ENCODE results near the gene LRIG1.

The LRIG1 gene

DNA sequence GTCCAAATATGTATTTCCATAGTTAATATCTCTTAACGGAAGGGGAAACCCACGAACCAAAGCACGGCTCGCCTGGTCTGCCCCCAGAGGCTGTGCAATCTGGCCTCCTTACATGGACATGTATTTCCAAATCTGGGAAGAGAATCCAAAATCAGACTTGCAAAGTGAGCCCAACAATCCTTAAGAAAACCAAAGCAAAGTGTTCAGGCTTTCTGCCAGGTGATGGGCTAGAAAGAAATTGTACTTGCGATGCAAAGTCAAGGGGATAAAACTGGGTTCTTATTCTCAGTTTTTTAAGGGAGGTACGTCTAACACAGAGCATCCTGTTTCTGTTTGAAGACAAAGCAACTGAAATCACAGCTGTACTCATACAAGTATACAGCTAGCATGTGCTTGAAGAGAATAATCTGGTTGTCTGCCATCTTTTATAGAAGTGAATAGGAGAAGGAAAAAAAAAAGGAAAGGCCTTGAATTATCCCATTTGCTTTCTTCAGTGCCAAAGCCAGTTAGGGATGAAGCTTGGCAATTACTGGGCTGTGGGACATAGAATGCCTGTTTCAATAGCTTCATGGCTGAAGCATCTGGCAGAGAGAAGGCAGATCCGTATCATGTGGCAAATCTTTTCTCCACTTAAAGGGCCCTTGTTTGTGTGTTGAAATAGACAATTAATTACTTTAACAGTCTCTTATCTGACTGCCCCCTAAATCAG lies 48.4 kb downstream of the LRIG1 start:
- no peak overlapping the region for H3K4me3 ChIP-seq (ENCODE audit: low read depth, low read length)
- TF ChIP-seq CTCF (IDR thresholded peaks at IDR 0.05; ENCODE audit: borderline replicate concordance, insufficient read depth, low read depth, low read length), result no peak

DNA sequence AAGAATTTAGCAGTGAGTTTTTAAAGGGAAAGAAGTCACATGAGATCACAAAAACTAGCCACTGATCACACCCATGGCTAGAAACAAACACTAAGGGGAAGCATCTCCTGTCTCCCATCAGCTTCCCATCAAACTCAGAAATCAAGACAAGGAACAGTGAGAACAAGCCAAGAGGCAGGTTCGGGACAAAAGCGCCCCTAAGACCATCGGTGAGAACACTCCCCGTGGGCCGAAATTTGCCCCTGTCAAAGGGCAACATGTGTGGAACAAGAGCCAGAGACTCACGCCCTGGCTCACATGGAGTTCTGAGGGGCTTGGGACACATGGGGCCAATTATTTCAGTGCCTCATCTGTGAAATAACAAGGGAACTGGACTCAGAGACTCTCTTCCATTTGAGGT lies 49.1 kb downstream of the LRIG1 start:
- no peak for TF ChIP-seq CTCF (IDR thresholded peaks at IDR 0.05; ENCODE audit: borderline replicate concordance, insufficient read depth, low read depth, low read length)

DNA sequence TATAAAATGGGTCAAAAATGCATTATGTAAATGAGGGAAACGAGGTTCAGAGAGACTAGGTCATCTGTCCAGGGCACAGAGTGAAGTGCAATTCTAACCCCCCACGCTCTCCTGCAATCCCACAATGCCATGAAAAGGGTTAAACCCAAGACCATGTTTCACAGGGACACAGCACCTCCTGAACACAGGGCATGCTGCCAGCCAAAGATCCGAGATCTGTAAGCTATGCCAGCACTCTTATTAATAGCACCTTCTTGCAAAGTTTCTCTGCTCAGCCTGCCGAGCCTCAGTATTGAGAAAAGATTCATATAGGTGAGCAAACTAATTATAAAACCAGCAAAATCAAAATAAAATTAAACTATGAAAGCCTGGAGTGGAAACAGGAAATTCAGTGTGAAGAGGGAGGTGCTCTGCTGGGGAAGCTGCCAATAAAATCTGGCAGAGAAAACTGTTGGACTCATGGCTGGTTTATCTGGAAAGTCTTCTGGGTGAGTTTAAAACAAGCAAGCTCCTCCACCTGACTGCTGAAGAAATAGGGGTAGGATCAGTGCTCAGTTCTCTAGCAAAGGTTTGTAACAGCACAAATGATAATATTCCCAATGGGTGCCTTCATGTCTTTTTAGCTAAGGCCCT lies 50.3 kb downstream of the LRIG1 start:
- H3K4me3 ChIP-seq (ENCODE audit: low read depth, low read length), result no peak overlapping the region
- no peak for TF ChIP-seq CTCF (IDR thresholded peaks at IDR 0.05; ENCODE audit: borderline replicate concordance, insufficient read depth, low read depth, low read length)

More for the DNA sequence above, 49.1 kb downstream of the LRIG1 start:
- H3K4me3 ChIP-seq (ENCODE audit: low read depth, low read length), result no peak overlapping the region

GRCh38 chr3:66449411-66449974 lies 51.3 kb downstream of the LRIG1 start:
- no peak overlapping the region for H3K4me3 ChIP-seq (ENCODE audit: low read depth, low read length)
- TF ChIP-seq CTCF (IDR thresholded peaks at IDR 0.05; ENCODE audit: borderline replicate concordance, insufficient read depth, low read depth, low read length), result no peak

DNA sequence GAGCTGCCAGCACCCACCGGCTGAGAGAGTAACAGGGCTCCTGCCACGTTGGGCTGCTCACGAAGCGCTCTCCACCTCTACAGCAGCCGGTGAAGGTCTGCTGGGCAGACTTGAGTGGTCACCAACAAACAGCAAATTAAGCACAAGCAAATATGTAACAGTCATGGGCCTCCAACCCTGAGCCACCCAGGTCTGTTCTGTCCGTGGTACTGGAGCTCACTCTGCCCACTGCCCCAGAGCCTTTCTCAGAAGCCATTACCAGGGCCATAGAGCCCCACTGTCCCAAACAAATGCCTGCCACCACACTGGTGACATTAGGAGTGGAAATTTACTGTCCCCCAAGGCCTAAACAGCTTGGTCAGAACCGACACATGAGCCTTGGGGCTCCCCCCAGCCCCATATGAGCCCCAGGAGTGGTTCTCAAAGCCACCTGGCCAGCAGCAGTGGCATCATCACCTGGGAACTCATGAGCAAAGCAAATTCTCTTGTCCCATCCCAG lies 56.6 kb downstream of the LRIG1 start:
- TF ChIP-seq CTCF (IDR thresholded peaks at IDR 0.05; ENCODE audit: borderline replicate concordance, insufficient read depth, low read depth, low read length), result no peak
- H3K4me3 ChIP-seq (ENCODE audit: low read depth, low read length), result no peak overlapping the region

DNA sequence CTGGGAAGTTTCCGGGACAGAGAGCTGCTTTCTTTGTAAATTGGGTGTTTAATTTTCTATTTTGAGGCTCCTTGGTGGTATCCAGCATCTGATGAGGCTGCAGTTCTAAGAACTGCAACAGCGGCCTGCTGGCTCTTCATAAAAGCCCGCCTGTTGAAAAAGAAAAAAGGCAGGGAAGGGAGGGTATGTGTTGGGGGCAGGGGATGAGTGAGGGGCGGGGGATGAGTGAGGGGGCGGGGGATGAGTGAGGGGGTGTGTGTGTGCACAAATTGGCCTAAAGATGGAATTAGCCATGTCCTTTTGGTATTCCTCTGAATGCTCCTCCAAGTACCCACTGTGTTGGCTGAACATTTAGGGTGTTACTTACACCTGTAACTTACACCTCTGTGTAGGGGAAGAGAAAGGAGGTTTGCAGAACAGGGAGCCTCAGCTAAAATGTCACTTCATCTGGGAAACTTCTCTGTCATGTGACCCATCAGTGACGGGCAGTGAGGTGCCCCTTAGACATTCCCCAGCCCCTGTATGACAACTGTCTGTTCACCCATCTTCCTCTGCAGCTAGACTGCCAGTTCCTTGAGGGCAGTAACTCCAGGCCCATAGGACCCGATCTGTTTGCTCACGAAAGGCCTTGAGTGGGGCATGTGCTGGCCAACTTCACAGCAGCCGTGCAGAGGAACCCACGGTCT lies 57.6 kb downstream of the LRIG1 start:
- H3K4me3 ChIP-seq (ENCODE audit: low read depth, low read length), result no peak overlapping the region
- no peak for TF ChIP-seq CTCF (IDR thresholded peaks at IDR 0.05; ENCODE audit: borderline replicate concordance, insufficient read depth, low read depth, low read length)

Measured in GM12875 (cell line).